ENCODE results near the gene PTPN18. TPM values are rescaled to one million over a fixed set of nuclear protein-coding genes. Genes with fewer than 3 reads are reported as not detected.

The PTPN18 gene
- total RNA-seq, 1 experiment from 2014 or later, result 34.4 TPM

- intact Hi-C loops (cut with micrococcal nuclease), result no loop called here
- Mint-ChIP-seq H3K4me3 (ENCODE audit: unreplicated experiment) (no peak overlapping the region), H3K36me3 (ENCODE audit: insufficient read depth, unreplicated experiment) (no peaks in the 10 kb centered on the region), H3K27ac (ENCODE audit: low read depth, unreplicated experiment) (no peak overlapping the region), H3K4me1 (ENCODE audit: insufficient read depth, unreplicated experiment) (no peaks in the 10 kb centered on the region), H3K27me3 (ENCODE audit: insufficient read depth, unreplicated experiment) (no peaks in the 10 kb centered on the region), H3K9me3 (ENCODE audit: unreplicated experiment) (no peaks in the 10 kb centered on the region)
- no TSS peak for BruUV-seq (replicated peaks)
- CTCF ChIA-PET, result interaction anchor here (0.6 kb wide), 1 partner anchor 12 kb away, joined by 3 read pairs; no protein-coding TSS in a partner anchor
- no peak for DNase-seq (ENCODE audit: unreplicated experiment)
- TF ChIP-seq CTCF (IDR thresholded peaks at IDR 0.05; ENCODE audit: unreplicated experiment), result no peak
- POLR2A ChIA-PET, result no interaction called here
Measured at GRCh38 chr2:130363479-130363878, 7.6 kb downstream of the PTPN18 start.

GRCh38 chr2:130365075-130365474 lies 9.2 kb downstream of the PTPN18 start:
- no peak overlapping the region for H3K4me3 Mint-ChIP-seq (ENCODE audit: unreplicated experiment)
- no peaks in the 10 kb centered on the region for H3K27me3 Mint-ChIP-seq (ENCODE audit: insufficient read depth, unreplicated experiment)
- no TSS peak for BruUV-seq (replicated peaks)
- intact Hi-C loops (cut with micrococcal nuclease), result no loop called here
- no peak for DNase-seq (ENCODE audit: unreplicated experiment)
- peaks cover 4% of the 10 kb centered on the region for H3K36me3 Mint-ChIP-seq (ENCODE audit: insufficient read depth, unreplicated experiment)
- H3K4me1 Mint-ChIP-seq (ENCODE audit: insufficient read depth, unreplicated experiment), result no peaks in the 10 kb centered on the region
- ChIA-PET CTCF (no interaction called here), POLR2A (no interaction called here)
- H3K27ac Mint-ChIP-seq (ENCODE audit: low read depth, unreplicated experiment), result no peak overlapping the region
- H3K9me3 Mint-ChIP-seq (ENCODE audit: unreplicated experiment), result no peaks in the 10 kb centered on the region
- TF ChIP-seq CTCF (IDR thresholded peaks at IDR 0.05; ENCODE audit: unreplicated experiment), result no peak

GRCh38 chr2:130365963-130366362 lies 10.1 kb downstream of the PTPN18 start:
- Mint-ChIP-seq H3K36me3 (ENCODE audit: insufficient read depth, unreplicated experiment) (peaks cover 6% of the 10 kb centered on the region), H3K9me3 (ENCODE audit: unreplicated experiment) (no peaks in the 10 kb centered on the region), H3K27ac (ENCODE audit: low read depth, unreplicated experiment) (no peak overlapping the region), H3K27me3 (ENCODE audit: insufficient read depth, unreplicated experiment) (no peaks in the 10 kb centered on the region), H3K4me1 (ENCODE audit: insufficient read depth, unreplicated experiment) (no peaks in the 10 kb centered on the region), H3K4me3 (ENCODE audit: unreplicated experiment) (no peak overlapping the region)
- intact Hi-C loops (cut with micrococcal nuclease), result no loop called here
- no peak for DNase-seq (ENCODE audit: unreplicated experiment)
- no TSS peak for BruUV-seq (replicated peaks)
- no peak for TF ChIP-seq CTCF (IDR thresholded peaks at IDR 0.05; ENCODE audit: unreplicated experiment)
- CTCF ChIA-PET, result no interaction called here
- POLR2A ChIA-PET, result no interaction called here

GRCh38 chr2:130366720-130367119 lies 10.9 kb downstream of the PTPN18 start:
- BruUV-seq (replicated peaks), result no TSS peak
- no peaks in the 10 kb centered on the region for H3K27me3 Mint-ChIP-seq (ENCODE audit: insufficient read depth, unreplicated experiment)
- peaks cover 8% of the 10 kb centered on the region for H3K36me3 Mint-ChIP-seq (ENCODE audit: insufficient read depth, unreplicated experiment)
- DNase-seq (ENCODE audit: unreplicated experiment), result no peak
- H3K4me3 Mint-ChIP-seq (ENCODE audit: unreplicated experiment), result no peak overlapping the region
- CTCF ChIA-PET, result interaction anchor here (0.6 to 1.7 kb wide), 2 partner anchors 10 to 63 kb away, joined by 3 read pairs; no protein-coding TSS in a partner anchor
- H3K9me3 Mint-ChIP-seq (ENCODE audit: unreplicated experiment), result no peaks in the 10 kb centered on the region
- no peak overlapping the region for H3K27ac Mint-ChIP-seq (ENCODE audit: low read depth, unreplicated experiment)
- no peak for TF ChIP-seq CTCF (IDR thresholded peaks at IDR 0.05; ENCODE audit: unreplicated experiment)
- intact Hi-C loops (cut with micrococcal nuclease), result no loop called here
- POLR2A ChIA-PET, result no interaction called here
- H3K4me1 Mint-ChIP-seq (ENCODE audit: insufficient read depth, unreplicated experiment), result no peaks in the 10 kb centered on the region

All from MCF 10A (cell line).